Activated T-cell treated with anti-CD3 and anti-CD28 coated beads, Interleukin-2, amount 50 U/mL, for 24 hours (primary cell): ENCODE results near the gene CS.
"Not testable (repeated sequence)": the region's sequence is repeated elsewhere in the genome, so short reads cannot be mapped to it uniquely, and the experiment has no call there.

ENCODE experiments used
- DNase-seq: peaks from one replicate; pipeline ENCODE4 v3.0.0-alpha.2; 2020
- H3K27ac Mint-ChIP-seq: 2 replicates; pipeline ENCODE4 v1.8.0; 2020; ENCODE audit warnings: mild to moderate bottlenecking, mixed read lengths
- H3K27me3 Mint-ChIP-seq: 2 replicates; pipeline ENCODE4 v1.8.0; 2020; ENCODE audit warnings: mixed read lengths
- H3K36me3 Mint-ChIP-seq: 2 replicates; pipeline ENCODE4 v1.8.0; 2020; ENCODE audit warnings: low read depth, mixed read lengths
- H3K4me1 Mint-ChIP-seq: 2 replicates; pipeline ENCODE4 v1.8.0; 2020; ENCODE audit warnings: low read depth, mixed read lengths
- H3K4me3 Mint-ChIP-seq: 2 replicates; pipeline ENCODE4 v1.8.0; 2020; ENCODE audit warnings: mild to moderate bottlenecking, moderate library complexity, mixed read lengths
- H3K9me3 Mint-ChIP-seq: 2 replicates; pipeline ENCODE4 v1.8.0; 2020; ENCODE audit warnings: mixed read lengths

Gene CS

DNA sequence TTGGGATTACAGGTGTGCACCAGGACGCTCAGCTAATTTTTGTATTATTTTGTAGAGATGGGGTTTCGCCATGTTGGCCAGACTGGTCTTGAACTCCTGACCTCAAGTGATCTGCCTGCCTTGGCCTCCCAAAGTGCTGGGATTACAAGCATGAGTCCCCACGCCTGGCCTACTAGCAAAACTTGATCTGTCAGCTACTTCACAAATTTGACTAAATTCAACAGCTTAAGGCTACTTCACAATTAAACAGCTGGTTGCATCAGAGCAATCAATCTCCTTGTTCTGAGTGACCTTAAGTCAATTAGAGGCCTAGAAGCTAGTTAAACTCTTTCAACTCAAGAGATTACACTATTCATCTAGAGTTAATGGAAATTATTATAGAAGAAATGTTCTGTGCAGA is 21.2 kb downstream of the CS start:
- H3K4me1 Mint-ChIP-seq = peaks cover 3% of the 10 kb centered on the region
- no peak overlapping the region for H3K4me3 Mint-ChIP-seq
- peaks cover 93% of the 10 kb centered on the region for H3K36me3 Mint-ChIP-seq
- no peaks in the 10 kb centered on the region for H3K27me3 Mint-ChIP-seq
- H3K27ac Mint-ChIP-seq = no peak overlapping the region
- no peak for DNase-seq
- no peaks in the 10 kb centered on the region for H3K9me3 Mint-ChIP-seq

DNA sequence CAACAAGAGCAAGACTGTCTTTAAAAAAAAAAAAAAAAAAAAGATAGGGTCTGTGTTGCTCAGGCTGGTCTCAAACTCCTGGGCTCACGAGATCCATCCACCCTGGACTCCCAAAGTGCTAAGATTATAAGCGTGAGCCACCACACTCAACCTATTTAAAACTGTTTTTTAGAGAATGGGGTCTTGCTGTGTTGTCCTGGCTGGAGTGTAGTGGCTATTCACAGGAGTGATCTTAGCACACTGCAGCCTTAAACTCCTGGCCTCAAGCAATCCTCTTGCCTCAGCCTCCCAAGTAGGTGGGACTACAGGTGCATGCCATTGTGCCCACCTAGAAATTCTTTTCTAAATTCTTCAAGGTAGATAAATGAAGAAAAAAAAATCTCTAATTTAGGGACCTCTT is 25.8 kb downstream of the CS start:
- peaks cover 96% of the 10 kb centered on the region for H3K36me3 Mint-ChIP-seq
- no peaks in the 10 kb centered on the region for H3K27me3 Mint-ChIP-seq
- no peaks in the 10 kb centered on the region for H3K9me3 Mint-ChIP-seq
- peaks cover 2% of the 10 kb centered on the region for H3K4me1 Mint-ChIP-seq
- H3K27ac Mint-ChIP-seq = peak overlapping the region; percentile 51
- no peak for DNase-seq
- H3K4me3 Mint-ChIP-seq = no peak overlapping the region

DNA sequence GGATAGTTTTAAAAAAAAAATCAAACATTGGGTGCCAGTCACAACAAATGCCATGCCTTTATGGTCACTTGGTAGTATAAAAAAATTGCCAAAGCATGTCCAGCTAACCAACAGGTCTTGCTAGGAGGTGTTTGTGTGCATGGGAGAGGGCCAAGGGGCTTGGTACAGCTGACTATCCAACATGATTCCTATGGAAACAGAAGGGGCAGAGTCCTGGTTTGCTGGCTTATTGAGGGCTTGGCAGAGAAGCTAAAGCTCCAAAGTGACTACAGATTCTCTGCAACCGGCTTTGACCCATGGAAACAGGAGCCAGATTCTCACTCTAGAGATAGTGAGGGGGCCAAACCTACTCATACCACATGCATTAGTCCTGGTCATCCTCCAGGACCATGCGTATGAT is 27.7 kb downstream of the CS start:
- DNase-seq = not testable (repeated sequence)

DNA sequence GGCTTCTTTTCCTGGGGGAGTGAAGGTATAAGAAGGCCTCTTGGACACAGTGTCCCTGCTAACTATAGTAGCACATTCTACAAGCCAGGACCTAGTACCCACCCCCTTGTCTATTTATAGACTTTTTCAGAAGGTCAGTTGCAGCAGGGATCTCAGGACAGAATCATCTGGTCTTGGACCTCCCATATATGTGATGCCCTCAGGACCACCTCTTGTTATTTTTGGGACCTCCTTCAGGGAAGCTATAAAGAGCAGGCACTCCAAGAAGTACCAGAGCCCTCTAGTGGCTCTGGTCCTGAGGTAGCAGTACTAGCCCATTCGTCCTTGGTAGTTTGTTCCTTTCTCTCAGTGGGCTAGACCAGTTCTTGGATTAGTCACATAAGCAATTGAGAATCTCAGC is 29.1 kb downstream of the CS start:
- DNase-seq = no peak
- H3K36me3 Mint-ChIP-seq = peaks cover 77% of the 10 kb centered on the region
- H3K4me3 Mint-ChIP-seq = no peak overlapping the region
- peak overlapping the region; percentile 83 for H3K27ac Mint-ChIP-seq
- no peaks in the 10 kb centered on the region for H3K27me3 Mint-ChIP-seq
- H3K9me3 Mint-ChIP-seq = no peaks in the 10 kb centered on the region
- peaks cover 21% of the 10 kb centered on the region for H3K4me1 Mint-ChIP-seq

More for the DNA sequence above, 27.7 kb downstream of the CS start:
- Mint-ChIP-seq H3K27ac (peak overlapping the region; percentile 59), H3K36me3 (peaks cover 86% of the 10 kb centered on the region)
- not testable (repeated sequence) for H3K4me3 Mint-ChIP-seq, H3K4me1 Mint-ChIP-seq, H3K9me3 Mint-ChIP-seq, H3K27me3 Mint-ChIP-seq

DNA sequence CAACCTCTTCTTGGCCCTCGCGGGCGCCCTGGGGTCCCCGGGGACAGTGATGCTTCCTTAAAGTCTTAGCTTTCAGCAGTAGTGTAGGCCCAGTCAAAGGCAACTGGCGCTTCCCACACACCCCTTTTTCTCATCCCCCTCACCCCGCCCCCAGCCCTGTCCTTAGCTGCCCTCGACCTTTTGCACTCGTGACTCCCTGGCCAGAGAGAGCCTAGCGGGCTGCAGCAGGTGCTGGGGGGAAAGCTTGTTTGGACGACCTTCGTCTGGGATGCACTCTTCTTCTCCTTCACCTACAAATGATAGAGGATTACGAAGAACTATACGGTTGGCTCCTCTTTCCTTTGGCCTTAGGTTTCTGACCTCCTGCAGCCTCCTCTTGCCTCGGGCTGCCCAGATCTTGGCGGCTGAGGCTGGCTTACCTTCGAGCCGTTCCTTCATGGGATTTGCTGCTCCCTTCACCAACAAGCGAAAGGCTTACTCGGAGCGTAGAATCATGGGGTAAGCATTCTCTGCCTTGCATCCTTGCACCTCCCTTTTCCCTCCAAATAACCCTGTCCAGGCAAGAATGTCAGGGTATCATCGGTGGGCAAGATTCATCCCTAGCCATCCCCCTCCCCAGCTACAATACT is 32.6 kb downstream of the CS start:
- Mint-ChIP-seq H3K9me3 (no peaks in the 10 kb centered on the region), H3K4me1 (peaks cover 25% of the 10 kb centered on the region), H3K27me3 (no peaks in the 10 kb centered on the region), H3K36me3 (peaks cover 42% of the 10 kb centered on the region), H3K4me3 (peak overlapping the region; percentile 89), H3K27ac (peak overlapping the region; percentile 66)
- DNase-seq = no peak

DNA sequence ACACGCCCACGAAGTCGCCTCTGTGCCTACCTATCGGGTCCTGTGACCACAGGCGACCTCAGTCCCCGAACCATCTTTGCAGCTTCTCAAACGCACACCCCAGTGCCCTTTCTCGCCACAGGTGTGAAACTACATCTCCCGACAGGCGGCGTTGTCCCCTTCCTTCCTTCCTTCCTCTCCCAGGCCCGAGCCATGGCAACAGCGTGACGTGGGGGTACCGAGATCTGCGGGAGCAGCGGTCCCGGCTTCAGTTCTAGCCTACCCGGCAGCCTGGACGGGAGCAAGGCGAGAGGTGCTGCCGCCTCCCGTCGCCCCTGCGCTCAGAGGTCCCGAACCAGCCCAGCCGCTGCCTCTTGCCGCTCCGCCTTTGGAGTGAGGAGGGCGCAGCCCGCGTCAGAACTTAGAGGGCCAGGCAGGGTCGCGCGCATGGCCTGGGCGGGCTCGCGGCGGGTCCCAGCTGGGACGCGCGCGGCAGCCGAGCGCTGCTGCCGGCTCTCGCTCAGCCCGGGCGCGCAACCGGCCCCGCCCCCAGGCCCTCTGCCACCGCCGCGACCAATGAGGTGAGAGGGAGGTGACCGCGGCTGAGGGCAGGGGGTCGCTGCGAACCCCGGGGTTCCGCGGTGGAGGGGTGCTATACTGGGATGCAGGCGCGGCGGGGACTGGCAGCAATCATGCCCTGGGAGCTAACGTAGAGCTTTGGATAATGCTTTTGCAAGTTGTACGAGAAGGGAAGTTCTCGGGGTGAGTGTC is 33.3 kb downstream of the CS start, which contains the start of gene COQ10A:
Gene COQ10A (plus strand): TSS at position 250 of the 750 bp plus-strand sequence. CDS start 177 bp downstream, at position 427.
- no peaks in the 10 kb centered on the region for H3K27me3 Mint-ChIP-seq
- DNase-seq = peak; percentile 88
- peak within 1 kb of the TSS; percentile 89 for H3K4me3 Mint-ChIP-seq
- H3K9me3 Mint-ChIP-seq = no peaks in the 10 kb centered on the region
- H3K4me1 Mint-ChIP-seq = peaks cover 25% of the 10 kb centered on the region
- peak within 1 kb of the TSS; percentile 94 for H3K27ac Mint-ChIP-seq
- H3K36me3 Mint-ChIP-seq = peaks cover 35% of the 10 kb centered on the region

DNA sequence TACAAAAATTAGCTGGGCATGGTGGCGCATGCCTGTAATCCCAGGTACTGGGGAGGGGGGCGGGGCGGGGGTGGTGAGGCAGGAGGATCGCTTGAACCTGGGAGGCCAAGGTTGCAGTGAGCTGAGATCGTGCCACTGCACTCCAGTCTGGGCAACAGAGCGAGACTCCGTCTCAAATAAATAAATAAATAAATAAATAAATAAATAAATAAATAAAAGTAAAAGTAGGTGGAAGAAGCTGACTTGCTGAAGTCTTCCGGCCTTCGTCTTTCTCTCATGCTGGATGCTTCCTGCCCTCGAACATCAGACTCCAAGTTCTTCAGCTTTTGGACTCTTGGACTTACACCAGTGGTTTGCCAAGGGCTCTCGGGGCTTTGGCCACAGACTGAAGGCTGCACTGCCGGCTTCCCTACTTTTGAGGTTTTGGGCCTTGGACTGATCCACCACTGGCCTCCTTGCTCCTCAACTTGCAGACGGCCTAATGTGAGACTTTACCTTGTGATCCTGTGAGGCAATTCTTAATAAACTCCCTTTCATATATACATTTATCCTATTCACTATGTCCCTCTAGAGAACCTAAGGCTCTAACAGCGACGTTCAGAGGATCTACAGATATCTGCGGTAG is 34.0 kb downstream of the CS start:
- not testable (repeated sequence) for H3K9me3 Mint-ChIP-seq, DNase-seq, H3K27me3 Mint-ChIP-seq
- Mint-ChIP-seq H3K4me1 (peaks cover 24% of the 10 kb centered on the region), H3K27ac (peak overlapping the region; percentile 94), H3K4me3 (peak overlapping the region; percentile 89), H3K36me3 (peaks cover 28% of the 10 kb centered on the region)

DNA sequence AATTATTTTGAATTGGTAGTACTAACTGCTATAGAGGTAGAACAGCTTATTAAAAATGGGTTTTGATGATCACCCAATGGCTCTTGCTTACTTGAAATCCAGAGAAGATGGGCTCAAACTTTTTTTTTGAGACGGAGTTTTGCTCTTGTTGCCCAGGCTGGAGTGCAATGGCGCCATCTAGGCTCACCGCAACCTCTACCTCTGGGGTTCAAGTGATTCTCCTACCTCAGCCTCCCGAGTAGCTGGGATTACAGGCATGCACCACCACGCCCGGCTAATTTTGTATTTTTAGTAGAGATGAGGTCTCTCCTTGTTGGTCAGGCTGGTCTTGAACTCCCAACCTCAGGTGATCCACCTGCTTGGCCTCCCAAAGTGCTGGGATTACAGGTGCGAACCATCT is 37.2 kb downstream of the CS start:
- not testable (repeated sequence) for H3K9me3 Mint-ChIP-seq, DNase-seq, H3K4me3 Mint-ChIP-seq, H3K27me3 Mint-ChIP-seq, H3K36me3 Mint-ChIP-seq, H3K27ac Mint-ChIP-seq
- H3K4me1 Mint-ChIP-seq = peaks cover 28% of the 10 kb centered on the region

DNA sequence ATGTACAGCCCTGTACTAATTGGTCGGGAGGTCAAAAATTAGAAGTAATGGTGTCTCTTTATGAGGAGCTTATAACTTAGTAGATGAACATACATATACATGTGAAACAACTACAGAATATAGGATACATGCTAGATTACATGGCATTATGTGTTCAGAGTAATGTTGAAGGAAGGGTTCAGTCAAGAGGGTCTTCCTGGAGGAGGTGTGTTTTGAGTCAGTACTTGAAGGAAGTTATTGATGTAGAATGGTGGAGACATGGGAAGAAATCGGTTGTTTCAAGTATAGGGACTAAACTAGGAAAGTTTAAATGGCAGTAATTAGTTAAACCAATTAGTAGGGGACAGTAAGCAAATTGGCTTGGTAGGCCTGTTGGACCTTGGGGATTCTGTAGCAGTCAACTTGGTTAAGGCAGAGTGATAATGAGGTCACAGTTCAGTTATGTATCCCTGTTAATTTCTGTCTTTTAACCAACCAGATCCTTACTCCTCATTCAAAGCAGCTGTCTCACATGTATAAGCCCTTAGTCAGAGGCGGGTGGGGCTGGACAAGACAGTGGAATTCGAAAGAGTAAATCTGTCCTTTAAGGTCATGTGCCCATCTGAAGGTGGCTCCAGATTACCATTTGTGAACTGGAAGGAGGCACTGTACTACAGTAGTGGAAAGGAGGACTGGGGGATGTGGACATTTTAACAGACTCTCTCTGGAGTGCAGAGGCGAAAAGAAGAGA is 38.5 kb downstream of the CS start:
- no peak for DNase-seq
- peaks cover 10% of the 10 kb centered on the region for H3K36me3 Mint-ChIP-seq
- no peaks in the 10 kb centered on the region for H3K9me3 Mint-ChIP-seq
- H3K27me3 Mint-ChIP-seq = no peaks in the 10 kb centered on the region
- H3K27ac Mint-ChIP-seq = no peak overlapping the region
- H3K4me3 Mint-ChIP-seq = no peak overlapping the region
- H3K4me1 Mint-ChIP-seq = peaks cover 24% of the 10 kb centered on the region

DNA sequence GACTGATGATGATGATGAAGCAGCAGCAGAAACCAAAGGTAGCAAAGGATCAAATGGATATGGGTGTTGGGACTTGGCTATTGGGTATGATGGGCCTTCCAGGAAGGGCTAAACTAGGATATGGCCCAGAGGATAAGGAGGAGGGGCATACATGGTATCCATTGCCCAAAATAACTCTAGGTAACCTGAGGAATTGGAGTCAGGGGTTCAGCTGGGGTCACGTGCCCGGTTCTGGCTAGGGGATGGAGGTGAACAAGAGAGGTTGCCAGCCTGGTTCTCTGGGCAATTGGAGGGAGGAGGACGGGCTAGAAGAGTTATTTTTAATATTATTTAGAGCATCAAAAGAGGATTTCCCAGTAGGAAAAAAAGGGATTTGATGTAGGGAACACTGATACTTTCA is 39.2 kb downstream of the CS start:
- H3K36me3 Mint-ChIP-seq = peaks cover 16% of the 10 kb centered on the region
- H3K4me3 Mint-ChIP-seq = no peak overlapping the region
- peaks cover 26% of the 10 kb centered on the region for H3K4me1 Mint-ChIP-seq

DNA sequence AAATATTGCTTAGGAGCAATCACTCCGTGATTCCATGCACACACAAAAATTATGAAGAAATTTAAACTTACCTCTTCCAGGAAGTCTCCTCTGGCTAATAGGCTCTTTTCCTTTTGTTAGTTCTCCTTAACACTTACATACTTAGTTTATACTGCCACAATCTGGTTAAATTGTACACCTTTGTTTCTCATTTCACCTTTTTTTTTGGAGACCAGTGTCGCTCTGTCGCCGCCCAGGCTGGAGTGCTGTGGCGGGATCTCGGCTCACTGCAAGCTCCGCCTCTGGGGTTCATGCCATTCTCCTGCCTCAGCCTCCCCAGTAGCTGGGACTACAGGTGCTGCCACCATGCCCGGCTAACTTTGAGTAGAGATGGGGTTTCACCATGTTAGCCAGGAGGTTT is 39.8 kb downstream of the CS start:
- H3K27me3 Mint-ChIP-seq = no peaks in the 10 kb centered on the region
- H3K9me3 Mint-ChIP-seq = no peaks in the 10 kb centered on the region
- peaks cover 22% of the 10 kb centered on the region for H3K4me1 Mint-ChIP-seq
- no peak for DNase-seq
- no peak overlapping the region for H3K27ac Mint-ChIP-seq
- H3K36me3 Mint-ChIP-seq = peaks cover 21% of the 10 kb centered on the region
- no peak overlapping the region for H3K4me3 Mint-ChIP-seq

More for the DNA sequence above, 39.2 kb downstream of the CS start:
- H3K27me3 Mint-ChIP-seq = no peaks in the 10 kb centered on the region
- H3K27ac Mint-ChIP-seq = no peak overlapping the region
- H3K9me3 Mint-ChIP-seq = no peaks in the 10 kb centered on the region
- DNase-seq = no peak

DNA sequence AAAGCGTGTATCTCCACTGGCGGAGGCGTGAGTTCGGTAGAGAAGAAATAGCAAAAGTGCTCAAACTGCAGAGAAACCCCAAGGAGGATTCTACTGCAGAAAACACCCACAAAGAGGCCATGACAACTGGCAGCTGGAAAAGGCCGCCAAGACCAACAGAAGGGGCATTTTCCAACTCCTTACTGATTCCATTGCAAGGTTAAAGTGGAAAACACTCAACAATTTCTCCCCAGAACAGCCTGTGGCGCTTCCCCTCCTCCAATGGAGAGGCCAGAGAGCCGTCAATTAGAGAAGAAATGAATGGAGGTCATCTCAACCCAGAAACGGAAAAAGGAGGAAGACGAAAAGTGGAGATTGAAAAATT is 41.3 kb downstream of the CS start:
- H3K9me3 Mint-ChIP-seq = no peaks in the 10 kb centered on the region
- peaks cover 37% of the 10 kb centered on the region for H3K36me3 Mint-ChIP-seq
- H3K27ac Mint-ChIP-seq = peak overlapping the region; percentile 91
- no peak for DNase-seq
- peak overlapping the region; percentile 88 for H3K4me3 Mint-ChIP-seq
- no peaks in the 10 kb centered on the region for H3K27me3 Mint-ChIP-seq
- peaks cover 21% of the 10 kb centered on the region for H3K4me1 Mint-ChIP-seq

DNA sequence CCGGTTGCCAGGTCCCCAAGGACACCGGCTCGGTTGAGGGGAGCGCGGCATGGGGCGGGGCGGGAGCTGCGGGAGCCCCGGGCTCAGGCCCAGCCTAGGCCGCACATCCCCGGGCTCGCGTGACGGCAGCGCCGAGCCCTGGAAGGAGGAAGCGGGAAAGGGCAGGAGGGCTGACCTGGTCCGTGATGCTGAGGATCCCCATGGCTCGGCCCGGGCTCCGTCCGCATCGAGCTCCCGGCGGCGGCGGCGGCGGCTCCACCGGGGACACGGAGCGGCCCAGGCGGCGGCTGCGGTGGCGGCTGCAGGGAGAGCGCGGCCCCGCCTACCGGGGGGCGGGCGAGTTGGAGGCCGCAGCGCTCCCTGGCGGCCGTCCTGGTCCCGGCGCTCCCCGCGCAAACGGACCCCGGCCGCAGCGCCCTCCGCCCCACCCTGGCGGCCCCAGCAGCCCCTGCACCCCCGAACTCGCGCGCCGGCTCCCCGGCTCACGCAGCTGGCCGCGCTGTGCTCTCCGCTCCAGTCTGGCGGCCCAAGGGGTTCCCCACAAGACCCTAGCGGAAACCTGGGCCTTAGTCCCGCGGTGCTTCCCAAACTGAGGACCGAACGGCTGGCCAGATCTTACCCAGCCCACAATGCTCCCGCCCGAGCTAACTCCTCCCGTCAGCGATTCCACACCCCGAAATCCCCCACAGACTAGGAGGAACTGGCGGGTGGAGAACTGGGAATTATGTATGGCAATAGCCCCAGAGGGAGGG is 41.9 kb downstream of the CS start, which contains the start of gene ANKRD52:
Gene ANKRD52 (minus strand): TSS at position 317 of the 752 bp plus-strand sequence. CDS start 115 bp downstream, at position 202.
- Mint-ChIP-seq H3K27me3 (no peaks in the 10 kb centered on the region), H3K36me3 (peaks cover 43% of the 10 kb centered on the region), H3K4me1 (peaks cover 21% of the 10 kb centered on the region), H3K9me3 (no peaks in the 10 kb centered on the region), H3K4me3 (peak within 1 kb of the TSS; percentile 90), H3K27ac (peak within 1 kb of the TSS; percentile 91)
- DNase-seq = peak; percentile 90
